UCSD-AML1 (cell line): Measurements from ENCODE around the gene TCTN2.

Experiments used
- DNase-seq: peaks from one replicate; lab custom pipeline; 2025; ENCODE audit not compliant: unreplicated experiment; lab: John Stamatoyannopoulos, UW

The TCTN2 gene

DNA sequence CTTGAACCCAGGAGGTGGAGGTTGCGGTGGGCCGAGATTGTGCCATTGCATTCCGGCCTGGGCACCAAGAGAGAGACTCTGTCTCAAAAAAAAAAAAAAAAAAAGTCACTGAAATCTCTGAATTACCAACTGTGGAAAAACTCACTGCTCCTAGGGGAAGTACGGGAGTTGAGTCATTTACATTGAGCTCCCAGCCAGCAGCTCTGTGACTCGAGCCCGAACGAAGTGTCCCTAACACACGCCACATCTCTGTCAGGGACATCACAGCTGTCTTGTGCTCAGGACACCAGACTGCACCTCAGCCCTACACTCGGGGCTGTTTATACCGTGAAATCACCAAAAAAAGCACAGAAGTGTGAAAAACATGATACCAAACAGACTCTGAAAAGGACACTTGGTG is 62.3 kb downstream of the TCTN2 start:
- DNase-seq: no peak

DNA sequence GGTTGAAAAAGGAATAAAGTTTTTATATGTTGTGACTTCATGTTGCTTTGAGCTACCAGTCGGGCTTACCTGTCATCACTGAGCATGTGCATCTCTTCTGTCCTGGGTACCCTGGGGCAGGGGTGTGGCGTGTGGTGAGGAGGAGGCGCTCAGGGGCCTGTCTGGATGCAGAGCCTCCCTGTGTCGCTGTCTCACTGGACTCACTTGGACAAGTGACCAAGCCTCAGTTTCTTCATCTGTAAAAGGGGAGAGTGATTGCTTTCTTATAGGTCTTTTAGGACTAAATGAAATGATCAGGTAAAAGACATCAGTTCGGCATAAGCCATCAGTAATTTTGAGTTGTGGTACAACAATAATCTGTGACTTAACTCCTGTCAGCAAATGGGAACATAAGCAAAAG is 63.4 kb downstream of the TCTN2 start:
- no peak for DNase-seq

DNA sequence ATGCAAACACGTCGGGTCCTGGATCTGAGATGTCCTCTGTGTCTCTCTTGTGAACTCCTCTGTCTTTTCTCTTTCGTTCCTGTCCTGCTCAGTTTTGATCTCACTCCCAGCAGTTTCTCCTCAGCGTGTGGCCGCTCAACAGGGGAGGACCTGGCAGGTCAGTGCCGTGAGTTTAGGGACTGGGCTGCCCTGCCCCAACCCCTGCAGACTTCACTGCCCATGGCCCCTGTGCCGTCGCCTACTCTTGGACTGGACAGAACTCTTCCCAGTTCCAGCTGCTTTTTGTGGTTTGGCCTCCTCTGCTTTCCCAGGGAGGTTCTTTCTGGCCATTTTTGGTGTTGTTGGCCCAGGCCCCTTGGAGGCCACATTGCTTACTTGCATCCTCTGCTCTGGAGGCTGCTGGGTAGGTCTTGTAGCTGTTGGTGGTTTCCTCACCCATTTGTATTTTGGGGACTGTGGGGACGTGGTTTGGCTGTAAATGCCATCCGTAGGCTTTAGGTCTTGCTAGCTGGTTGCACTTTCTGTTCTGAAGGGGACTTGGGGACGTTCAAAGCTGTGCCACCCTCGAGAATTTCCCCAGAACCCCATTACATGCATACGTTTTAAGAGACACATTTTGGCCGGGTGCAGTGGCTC is 71.1 kb downstream of the TCTN2 start:
- DNase-seq: no peak

DNA sequence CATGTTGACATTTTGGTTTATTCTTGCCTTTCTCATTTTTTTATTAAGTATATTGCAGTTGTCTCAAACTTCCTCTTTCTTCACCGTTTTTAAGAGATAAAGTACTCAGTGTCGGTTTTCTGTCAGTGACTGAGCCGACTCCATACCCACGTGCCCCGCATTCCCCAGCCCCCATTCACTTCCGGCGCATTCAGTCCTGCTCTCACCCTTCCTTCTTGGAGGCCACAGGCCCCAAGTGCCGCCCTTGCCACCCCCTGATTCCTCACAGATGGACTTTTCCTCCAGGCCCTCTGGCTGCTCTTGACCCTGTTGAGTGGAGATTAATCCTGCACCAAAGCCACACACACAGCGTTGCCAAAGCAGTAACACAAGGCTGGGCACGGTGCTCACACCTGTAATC is 72.1 kb downstream of the TCTN2 start:
- peak; percentile 86 for DNase-seq

DNA sequence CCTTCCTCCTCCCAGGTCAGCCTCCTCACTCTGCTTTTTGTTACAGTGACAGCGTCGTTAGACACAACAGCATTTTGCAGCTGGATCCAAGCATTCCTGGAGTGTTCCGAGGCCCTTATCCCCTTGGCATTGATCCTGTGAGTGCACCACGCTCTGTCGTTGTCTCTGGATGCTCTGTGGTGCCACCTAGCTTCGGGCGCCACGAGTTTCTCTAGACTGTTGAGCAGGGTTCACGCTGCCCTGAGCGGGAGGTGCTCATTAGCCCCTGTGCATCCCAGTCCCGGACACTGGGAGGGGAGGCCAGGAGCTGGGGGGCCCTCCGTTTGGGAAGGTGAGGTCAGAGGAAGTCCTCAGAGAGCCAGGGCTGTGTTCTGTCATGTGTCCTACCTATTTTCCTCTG is 73.9 kb downstream of the TCTN2 start:
- peak; percentile 42 for DNase-seq

DNA sequence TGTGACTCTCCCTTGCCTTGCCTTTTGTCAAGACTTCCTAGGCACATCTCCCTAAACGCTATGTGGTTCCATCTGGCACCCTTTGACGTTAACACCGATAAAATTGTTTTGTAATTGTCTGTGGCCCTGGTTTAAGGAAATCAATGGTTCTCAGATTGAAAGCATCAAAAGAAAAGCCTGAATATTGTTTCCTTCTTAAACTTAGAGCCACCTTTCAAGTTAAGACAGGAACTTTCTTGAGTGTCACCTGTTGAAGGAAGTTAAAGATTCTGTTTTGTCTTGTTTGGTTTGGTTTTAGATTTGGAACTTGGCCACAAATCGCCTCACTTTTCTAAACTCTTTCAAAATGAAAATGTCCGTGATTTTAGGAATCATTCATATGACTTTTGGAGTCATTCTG is 76.4 kb downstream of the TCTN2 start:
- no peak for DNase-seq

DNA sequence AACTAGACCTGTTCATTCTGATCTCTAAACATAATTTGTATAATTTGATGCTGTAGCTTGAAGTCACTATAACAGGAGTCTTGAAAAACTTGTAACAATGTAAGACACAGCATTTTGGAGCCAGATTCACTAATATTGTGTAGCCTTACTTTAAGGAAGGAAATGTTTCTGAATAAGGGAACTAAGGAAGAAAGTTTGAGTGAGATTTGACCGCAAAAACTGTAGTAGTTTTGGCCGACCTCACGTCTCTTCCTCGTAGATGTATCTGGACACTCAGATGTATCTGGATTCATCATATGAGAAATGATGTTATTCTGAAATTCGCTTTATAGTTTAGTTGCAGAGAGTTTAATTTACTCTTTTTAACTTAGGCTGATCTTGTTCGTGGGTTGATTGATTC is 77.2 kb downstream of the TCTN2 start:
- no peak for DNase-seq

DNA sequence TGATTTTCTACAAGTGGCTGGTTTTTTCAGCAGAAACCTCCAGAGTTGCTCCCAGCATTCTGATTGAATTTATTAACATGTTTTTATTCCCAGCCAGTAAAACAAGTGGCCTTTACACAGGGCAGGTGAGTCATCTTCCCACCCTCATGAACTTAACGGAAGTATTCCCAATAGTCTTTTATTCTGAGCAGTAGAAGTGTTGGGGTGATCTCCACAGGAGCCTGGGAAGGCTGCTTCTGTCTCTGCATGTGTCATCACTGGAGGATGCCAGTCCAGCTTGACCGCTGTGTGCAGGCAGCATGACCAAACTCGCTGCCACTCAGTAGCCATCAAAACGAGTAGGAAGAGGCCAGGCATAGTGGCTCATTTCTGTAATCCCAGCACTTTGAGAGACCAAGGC is 77.7 kb downstream of the TCTN2 start:
- DNase-seq: no peak

DNA sequence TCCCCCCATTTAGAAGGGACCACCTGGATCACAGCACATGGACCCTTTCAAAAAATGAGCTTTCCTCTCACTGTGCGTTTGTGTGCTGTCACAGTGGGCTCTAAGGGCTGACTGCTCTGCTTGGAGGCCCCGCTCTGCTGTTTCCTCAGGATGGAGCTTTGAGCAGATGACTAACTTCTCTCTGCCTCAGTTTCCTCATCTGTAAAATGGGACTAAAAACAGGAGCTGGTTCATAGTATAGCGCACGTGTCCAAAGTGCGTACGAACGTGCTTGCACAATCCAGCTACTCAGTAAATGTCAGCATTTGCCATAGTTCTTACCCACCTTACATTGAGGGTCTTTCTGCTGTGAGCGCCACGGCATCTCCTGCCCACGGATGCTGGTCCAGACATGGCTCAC is 78.4 kb downstream of the TCTN2 start:
- DNase-seq: no peak

DNA sequence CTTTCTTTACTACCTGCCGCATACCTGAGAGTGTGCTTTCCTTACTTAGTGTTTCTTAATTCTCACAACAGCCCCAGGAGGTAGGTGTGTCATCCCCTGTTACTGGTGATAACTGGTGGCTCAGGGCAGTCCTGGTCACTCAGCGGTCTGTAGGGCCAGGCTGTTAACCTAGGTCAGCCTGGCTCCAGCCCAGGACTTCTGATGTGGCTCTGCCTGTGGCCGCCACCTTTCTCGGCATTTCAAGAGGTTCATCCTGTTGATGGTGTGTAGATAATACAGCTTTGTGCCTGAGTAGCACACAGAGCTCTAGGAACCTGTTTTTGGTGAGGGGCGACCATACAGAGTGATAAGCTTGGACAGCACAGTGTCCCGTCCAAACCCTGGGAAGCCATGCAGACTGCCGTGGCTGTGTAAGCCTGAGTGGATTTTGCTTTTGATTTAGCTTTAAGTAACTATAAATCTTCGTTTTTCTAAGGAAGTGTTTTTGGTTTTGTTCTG is 79.3 kb downstream of the TCTN2 start:
- no peak for DNase-seq

DNA sequence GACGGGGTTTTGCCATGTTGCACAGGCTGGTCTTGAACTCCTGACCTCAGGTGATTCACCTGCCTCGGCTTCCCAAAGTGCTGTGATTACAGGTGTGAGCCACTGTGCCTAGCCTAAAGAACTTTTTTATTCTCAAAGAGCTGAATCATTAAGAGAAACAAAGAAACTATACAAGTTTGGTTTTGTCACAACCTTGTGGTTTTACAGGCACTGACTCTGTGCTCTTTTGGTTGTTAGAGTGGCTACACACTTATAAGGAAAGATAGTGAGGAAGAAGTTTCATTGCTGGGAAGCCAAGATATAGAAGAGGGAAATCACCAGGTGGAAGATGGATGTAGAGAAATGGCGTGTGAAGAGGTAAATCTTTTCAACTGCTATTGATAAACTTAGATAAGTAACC is 81.1 kb downstream of the TCTN2 start:
- DNase-seq: no peak

DNA sequence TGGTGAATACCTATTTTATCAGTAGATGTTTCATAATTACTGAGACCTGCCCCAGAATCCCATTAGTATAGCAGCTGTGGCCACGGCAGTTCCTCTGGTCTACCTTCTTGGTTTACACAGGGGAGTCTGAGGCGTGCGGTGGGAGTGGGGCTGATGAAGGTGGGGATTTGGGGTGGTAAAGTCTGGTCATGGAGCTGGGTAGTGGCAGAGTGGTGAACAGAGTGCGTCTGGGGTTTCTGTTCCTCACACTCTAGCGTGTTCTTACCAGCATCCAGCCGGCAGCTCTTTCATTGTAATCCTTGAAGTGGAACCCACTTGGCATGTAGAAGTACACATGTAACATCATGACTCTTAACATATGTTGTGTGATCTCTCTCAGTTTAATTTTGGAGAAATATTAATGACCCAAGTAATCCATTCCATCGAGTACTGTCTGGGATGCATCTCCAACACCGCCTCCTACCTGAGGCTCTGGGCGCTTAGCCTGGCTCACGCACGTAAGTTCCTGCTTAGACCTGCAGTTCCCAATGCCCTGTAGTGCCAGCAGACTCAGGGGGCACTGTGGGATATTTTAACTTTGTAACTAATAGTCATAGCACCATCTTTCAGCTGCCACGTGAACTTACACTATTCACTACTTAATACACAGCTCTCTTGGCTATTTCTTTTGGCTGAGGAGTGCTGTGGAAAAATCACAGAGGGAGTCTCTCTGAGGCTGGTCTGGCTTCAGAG is 83.3 kb downstream of the TCTN2 start:
- no peak for DNase-seq

DNA sequence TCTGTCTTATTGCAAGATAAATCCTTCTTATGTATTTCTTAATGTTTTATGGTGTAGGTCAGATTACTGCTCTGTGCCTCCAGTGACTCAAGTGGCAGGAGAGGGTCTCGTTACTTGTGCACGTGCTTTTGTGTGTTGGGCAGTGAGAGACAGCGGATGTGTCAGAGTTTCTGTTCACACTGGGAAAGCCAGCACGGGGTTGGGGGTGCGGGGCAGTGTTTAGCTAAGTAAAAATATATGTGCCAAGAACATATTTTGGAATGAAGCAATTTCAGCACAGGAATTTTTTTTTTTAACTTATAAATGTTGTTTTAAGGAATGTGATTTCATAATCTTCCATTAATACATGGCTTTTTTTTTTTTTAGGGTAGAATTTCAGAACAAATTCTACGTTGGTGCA is 86.6 kb downstream of the TCTN2 start:
- DNase-seq: no peak
